Activated T-helper 1 cell treated with Interleukin-2 at 50 U/mL for 16 hours (primary cell): ENCODE results near the gene WDR45B.
"Not testable (repeated sequence)": the region's sequence is repeated elsewhere in the genome, so short reads cannot be mapped to it uniquely, and the experiment has no call there.

Source experiments
- DNase-seq: peaks from one replicate; pipeline ENCODE4 v3.0.0-alpha.2; 2020; ENCODE audit warnings: low read depth

The WDR45B gene

GRCh38 chr17:82582709-82583108 is 65.5 kb downstream of the WDR45B start:
- no peak for DNase-seq

DNA sequence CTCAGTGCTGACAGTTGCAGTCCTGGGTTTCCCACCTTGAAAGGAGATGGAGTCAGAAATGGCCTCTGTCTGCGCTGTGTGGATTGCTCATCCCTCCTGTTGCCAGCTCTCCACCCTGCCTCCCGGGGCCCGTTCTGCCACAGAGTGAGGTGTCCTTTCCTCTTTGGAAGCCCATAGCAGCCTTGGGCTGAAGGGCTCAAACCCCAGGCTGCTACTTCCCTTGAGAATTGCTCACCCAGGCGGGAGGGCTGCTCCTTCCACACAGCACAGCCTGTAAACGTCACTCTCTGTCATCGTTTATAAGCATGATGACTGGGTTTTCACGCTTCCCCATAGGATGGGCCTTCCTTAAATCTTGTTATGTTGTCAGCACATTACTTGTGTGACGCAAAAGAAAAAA is 66.0 kb downstream of the WDR45B start:
- DNase-seq: no peak

- not testable (repeated sequence) for DNase-seq
Observed at GRCh38 chr17:82579969-82580368, 68.3 kb downstream of the WDR45B start.

DNA sequence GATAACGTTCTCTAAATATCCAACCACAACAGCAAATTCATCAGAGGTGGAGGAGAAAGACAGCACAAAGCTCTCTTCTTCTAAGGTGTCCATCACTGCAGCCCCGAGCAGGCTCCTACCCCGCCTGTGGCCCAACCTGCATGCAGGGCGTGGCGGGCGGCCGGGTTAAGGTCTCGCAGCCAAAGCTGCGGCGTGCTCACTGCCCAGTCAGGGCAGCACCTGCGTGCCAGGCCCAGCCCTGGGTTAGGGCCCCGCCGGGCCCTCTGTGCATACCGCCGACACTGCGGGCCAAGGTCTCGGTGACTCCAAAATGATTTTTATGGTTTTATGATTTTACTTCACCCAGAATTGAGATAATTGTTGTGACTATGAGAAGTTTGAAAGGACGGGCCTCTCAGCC is 70.9 kb downstream of the WDR45B start:
- DNase-seq: no peak

DNA sequence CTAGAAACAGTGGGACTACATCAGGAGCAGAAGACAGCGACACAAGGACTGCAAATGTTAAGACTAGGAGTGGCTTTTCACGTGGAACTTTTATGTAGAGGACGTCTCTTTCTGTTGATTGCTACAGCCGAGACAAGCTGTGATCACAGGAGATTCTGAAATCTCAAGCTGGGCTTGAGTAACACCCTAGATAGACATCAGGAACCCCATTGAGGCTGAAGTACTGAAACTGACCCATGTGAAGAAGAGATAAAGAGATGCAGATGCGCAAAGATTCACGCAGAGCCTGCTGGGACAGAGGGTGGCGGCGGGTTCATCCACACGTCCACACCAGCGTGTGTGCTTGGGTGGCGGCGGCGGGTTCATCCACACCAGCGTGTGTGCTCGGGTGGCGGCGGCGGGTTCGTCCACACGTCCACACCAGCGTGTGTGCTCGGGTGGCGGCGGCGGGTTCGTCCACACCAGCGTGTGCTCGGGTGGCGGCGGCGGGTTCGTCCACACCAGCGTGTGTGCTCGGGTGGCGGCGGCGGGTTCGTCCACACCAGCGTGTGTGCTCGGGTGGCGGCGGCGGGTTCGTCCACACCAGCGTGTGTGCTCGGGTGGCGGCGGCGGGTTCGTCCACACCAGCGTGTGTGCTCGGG is 72.5 kb downstream of the WDR45B start:
- DNase-seq: not testable (repeated sequence)

DNA sequence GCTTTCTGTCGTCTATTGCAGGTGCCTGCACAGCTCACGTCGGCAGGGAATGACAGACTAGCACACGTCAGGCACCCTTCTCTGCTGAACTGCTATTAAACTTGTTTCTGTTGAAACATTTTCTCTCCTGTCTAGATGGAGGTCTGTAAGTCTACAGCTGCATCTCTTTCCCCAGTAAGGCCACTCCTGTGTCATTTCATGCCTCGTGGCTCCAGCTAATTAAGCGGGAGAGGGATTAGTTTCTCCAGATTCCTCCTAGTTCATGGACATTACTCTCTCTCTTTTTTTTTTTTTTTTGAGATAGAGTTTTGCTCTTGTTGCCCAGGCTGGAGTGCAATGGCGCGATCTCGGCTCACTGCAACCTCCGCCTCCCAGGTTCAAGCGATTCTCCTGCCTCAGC is 74.2 kb downstream of the WDR45B start:
- no peak for DNase-seq

DNA sequence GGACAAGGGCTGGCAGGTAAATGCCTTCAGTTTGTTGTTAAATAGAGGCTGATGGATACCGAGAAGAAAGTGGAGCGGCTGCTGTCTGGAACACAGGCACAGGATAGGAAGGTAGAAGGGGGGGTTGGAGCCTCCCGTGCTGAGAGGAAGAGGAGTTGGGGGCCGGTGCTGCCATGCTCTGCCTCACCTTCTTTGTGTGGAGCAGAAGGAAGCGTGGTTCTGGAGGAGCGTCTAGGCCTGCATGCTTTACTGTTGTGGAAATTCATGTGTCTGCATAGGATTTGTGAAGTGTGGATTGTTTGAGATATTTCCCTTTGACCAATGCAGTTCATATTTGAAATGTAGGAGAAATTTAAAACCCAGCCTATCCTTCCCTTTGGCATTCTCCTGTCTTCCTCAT is 76.4 kb downstream of the WDR45B start:
- DNase-seq: no peak

DNA sequence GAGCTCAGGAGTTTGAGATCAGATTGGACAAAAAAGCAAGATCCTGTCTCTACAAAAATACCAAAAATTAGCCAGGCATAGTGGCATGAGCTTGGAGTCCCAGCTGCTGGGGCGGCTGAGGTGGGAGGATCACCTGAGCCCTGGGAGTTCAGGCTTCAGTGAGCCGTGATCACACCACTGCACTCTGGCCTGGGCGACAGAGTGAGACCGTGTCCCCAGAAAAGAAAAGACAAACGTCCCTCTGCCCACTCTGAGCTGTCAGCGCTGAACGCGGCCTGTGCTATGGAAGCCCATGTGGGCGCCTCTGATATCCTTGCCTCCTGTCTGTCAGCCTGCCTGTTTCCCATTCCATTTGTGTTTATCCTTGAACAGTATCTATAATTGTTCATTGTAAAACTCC is 78.0 kb downstream of the WDR45B start:
- no peak for DNase-seq

- no peak for DNase-seq
Observed at GRCh38 chr17:82569621-82570020, 78.6 kb downstream of the WDR45B start.

DNA sequence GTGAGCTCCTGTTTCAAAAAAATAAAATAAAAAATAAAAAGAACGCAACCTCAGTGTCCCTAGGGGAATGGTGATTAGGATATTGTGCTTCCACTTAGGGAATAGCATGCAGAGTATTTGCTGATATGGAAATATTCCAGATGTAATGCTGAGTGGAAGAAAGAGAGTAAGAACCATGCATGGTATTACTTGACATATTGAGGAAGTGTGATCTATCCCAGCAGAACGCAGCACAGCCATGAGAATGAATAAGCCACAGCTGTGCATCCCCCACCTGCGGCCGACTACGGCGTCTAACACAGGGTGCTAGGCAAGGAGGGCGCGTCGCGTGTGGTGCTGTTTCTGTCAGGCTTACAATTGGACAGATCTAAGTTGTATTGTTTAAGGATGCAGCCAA is 79.2 kb downstream of the WDR45B start:
- no peak for DNase-seq

- DNase-seq: no peak
Observed at GRCh38 chr17:82567286-82567685, 81.0 kb downstream of the WDR45B start.

DNA sequence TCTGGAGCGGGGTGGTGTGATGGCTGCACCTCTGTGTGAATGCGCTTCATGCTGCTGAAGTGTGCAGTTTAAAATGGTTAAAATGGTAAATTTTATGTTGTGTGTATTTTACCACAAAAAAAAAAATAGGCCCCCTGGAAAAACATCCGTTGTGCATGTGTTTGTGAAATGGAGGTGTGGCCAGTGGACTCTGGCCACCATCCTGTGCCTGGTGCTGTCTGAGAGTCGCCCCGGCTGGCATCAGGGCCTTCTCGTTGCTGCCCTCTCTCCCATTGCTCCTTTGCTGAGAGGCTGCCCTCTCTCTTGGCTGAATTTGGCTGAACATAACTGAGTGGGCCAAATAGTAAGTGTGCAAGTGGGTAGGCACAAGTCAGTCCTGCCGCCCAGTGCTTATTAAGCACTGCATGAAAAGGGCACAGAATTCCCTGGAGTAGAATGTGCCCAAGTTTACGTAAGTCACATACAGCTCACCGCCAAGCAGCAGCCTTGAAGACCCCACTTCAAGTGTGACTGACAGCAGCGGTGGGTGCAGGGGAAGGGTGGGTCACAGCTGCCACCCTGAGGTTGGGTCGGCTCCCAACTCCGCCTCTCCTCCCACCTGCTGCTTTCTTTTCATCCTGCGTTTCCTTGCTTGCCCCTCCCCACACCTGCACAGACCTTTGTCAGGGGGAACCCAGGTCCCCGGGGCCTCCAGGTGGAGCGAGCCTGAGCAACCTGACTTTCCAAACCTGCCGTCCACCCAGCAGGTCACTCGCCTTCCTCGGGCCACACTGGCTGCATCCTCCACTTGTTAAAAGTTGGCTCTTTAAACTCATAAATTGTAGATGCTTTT is 81.9 kb downstream of the WDR45B start:
- no peak for DNase-seq

DNA sequence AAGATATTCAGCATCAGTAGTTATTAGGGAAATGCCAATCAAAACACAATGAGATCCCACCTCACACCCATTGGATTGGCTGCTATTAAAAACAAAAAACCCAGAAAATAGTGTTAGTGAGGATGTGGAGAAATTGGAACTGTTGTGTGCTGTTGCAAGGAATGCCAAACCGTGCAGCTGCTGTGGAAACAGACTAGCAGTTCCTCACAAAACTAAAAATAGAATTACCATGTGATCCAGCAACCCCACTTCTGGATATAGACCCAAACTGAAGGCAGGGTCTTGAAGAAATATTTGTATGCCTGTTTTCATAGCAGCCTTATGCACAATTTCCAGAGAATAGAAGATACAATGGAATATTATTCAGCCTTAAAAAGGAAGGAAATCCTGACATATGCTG is 82.7 kb downstream of the WDR45B start:
- DNase-seq: no peak
